GM10847 (cell line): Measurements from ENCODE around the gene SP2.

Source experiments
- POLR2A ChIP-seq: IDR thresholded peaks from 2 replicates; pipeline ENCODE4 v1.6.1; 2011; ENCODE audit not compliant: insufficient read length; ENCODE audit errors: extremely low read depth

SP2 gene

GRCh38 chr17:47895856-47896671 lies at the start of gene SP2:
Gene SP2, plus strand, starts transcription at chr17:47896236. Its CDS starts 51 bp downstream, at chr17:47896287.
- TF ChIP-seq POLR2A, result peak; percentile 70

- TF ChIP-seq POLR2A, result no peak
These were observed 49.2 kb upstream of the SP2 start for GRCh38 chr17:47846716-47847340.

GRCh38 chr17:47847341-47848197 lies 48.5 kb upstream of the SP2 start:
- TF ChIP-seq POLR2A, result no peak

GRCh38 chr17:47848198-47848513 lies 47.9 kb upstream of the SP2 start:
- TF ChIP-seq POLR2A, result no peak

GRCh38 chr17:47850373-47850691 lies 45.7 kb upstream of the SP2 start:
- no peak for TF ChIP-seq POLR2A

GRCh38 chr17:47850692-47851573 lies 45.1 kb upstream of the SP2 start, which contains the start of gene SP6:
Gene SP6, minus strand, starts transcription at chr17:47851163. Its CDS starts 2,734 bp downstream, at chr17:47848429.
- no peak for TF ChIP-seq POLR2A

- TF ChIP-seq POLR2A, result no peak
These were observed 44.3 kb upstream of the SP2 start for GRCh38 chr17:47851764-47852112.

GRCh38 chr17:47852113-47852949 lies 43.7 kb upstream of the SP2 start:
- TF ChIP-seq POLR2A, result no peak

GRCh38 chr17:47853616-47854015 lies 42.4 kb upstream of the SP2 start:
- TF ChIP-seq POLR2A, result no peak

GRCh38 chr17:47855737-47856136 lies 40.3 kb upstream of the SP2 start:
- TF ChIP-seq POLR2A, result no peak

GRCh38 chr17:47856830-47857229 lies 39.2 kb upstream of the SP2 start:
- TF ChIP-seq POLR2A, result no peak

GRCh38 chr17:47857551-47858455 lies 38.2 kb upstream of the SP2 start:
- TF ChIP-seq POLR2A, result no peak

GRCh38 chr17:47860386-47860785 lies 35.6 kb upstream of the SP2 start:
- no peak for TF ChIP-seq POLR2A
